LNCaP clone FGC (cell line): ENCODE data around the gene WDR82.
"Not testable (repeated sequence)": the region's sequence is repeated elsewhere in the genome, so short reads cannot be mapped to it uniquely, and the experiment has no call there.

ENCODE experiments used
- DNase-seq: peaks from one replicate; pipeline ENCODE4 v3.0.0-alpha.2; 2011; ENCODE audit warnings: low read depth
- H3K4me3 ChIP-seq: 2 replicates; pipeline ENCODE4 v1.5.1; 2011; ENCODE audit warnings: mild to moderate bottlenecking, low read depth, low read length, control low read depth
- TF ChIP-seq, protein P1 (sequence below): IDR thresholded peaks from 2 replicates; pipeline ENCODE4 v1.5.1; 2012; ENCODE audit warnings: mild to moderate bottlenecking; ENCODE audit not compliant: control insufficient read depth, insufficient read depth; ENCODE audit errors: extremely low read depth

The WDR82 gene

DNA sequence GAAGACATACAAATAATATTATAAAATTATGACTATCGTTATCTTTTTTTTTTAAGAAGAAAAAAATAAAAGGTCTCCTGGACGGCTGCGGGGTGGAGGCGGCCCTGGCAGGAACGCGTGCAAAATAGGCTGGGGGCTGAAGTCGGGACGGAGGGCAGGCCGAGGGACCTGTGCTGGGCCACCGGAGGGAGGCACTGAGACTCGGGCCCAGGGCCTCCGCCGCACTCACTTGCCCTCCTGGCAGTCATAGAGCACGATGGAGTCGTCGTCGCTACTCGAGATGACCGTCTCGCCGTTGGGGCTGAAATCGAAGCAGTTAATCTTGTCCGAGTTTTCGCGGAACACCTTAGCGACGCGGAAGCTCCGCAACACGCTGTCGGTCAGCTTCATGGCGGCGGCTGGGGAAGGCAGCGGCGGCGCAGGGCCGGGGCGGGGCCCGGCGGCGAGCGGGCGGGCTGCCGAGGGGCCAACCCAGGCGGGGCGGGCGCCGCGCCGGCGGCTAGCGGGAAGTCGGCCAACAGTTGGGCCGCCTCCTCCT lies 408 bp downstream of the WDR82 start:
- TF ChIP-seq, protein P1, sequence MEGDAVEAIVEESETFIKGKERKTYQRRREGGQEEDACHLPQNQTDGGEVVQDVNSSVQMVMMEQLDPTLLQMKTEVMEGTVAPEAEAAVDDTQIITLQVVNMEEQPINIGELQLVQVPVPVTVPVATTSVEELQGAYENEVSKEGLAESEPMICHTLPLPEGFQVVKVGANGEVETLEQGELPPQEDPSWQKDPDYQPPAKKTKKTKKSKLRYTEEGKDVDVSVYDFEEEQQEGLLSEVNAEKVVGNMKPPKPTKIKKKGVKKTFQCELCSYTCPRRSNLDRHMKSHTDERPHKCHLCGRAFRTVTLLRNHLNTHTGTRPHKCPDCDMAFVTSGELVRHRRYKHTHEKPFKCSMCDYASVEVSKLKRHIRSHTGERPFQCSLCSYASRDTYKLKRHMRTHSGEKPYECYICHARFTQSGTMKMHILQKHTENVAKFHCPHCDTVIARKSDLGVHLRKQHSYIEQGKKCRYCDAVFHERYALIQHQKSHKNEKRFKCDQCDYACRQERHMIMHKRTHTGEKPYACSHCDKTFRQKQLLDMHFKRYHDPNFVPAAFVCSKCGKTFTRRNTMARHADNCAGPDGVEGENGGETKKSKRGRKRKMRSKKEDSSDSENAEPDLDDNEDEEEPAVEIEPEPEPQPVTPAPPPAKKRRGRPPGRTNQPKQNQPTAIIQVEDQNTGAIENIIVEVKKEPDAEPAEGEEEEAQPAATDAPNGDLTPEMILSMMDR: peak; percentile 18; the same call in 1 of the 2 replicates
- peak overlapping the region; percentile 88 for H3K4me3 ChIP-seq
- no peak for DNase-seq

DNA sequence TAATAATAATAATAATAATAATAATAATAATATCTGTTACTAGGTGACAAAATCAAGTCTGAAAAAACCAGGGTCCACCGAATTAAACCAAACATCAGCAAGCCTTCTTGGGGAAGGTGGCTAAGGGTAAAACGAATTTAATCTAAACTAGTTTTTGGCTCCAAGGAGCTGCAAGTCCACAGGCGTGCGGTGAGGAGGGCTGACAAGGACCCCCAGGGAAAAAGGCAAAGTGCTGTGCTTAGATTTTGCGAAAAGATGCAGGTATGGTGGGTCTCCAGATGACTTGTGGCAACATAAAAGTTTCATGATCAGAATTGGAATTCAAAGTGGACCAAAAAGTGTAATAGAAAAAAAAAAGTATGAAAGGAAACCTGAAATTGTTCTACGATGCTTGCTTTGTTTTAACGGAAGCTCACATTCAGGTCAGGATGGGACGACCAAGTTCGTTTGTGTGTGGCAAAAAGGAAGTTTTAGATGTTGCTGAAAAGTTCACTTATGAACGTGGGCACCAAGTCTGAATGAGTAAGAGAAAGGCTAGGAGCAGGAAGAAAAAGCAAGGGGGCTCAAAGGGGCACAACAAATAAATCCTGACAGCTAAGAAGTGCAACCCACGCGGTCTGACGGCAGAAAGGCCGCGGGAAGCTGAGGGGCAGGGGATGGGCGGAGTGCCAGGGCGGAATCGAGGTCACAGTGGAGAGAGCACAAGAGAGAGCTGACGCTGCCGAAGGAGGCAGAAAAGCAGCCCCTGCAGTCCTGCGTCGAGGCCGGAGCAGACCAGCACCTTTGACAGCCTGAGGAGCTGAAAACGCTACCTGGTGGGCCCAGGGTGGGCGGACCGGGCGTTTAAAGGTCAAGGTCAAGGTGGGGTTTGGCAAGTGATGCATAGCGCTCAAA lies 1.1 kb downstream of the WDR82 start:
- TF ChIP-seq, protein P1: no peak
- DNase-seq: no peak
- peak overlapping the region; percentile 88 for H3K4me3 ChIP-seq

DNA sequence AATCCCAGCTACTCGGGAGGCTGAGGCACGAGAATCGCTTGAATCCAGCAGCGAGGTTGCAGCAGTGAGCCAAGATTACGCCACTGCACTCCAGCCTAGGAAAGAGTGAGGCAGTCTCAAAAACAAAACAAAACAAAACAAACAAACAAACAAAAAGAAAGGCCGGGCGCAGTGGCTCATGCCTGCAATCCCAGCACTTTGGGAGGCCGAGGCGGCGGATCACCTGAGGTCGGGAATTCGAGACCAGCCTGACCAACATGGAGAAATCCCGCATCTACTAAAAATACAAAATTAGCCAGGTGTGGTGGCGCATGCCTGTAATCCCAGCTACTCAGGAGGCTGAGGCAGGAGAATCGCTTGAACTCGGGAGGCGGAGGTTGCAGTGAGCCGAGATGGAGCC lies 3.7 kb downstream of the WDR82 start:
- not testable (repeated sequence) for H3K4me3 ChIP-seq, DNase-seq

DNA sequence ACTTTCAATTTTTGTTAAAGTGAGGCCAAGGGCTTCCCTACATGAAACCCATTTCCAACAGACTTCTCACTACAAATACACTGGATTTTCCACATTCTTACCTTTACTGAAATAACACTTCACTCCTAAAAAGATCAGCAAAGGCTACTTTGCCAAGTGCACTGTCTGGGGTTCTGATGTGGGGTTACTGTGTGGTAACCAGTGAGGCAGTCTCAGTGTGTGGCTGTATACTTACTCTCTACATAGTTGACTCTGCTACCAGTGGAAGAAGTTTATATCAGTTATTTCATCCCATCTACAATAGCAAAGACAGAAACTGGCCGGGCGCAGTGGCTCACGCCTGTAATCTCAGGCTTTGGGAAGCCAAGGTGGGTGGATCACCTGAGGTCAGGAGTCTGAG lies 5.6 kb downstream of the WDR82 start:
- TF ChIP-seq, protein P1: no peak
- DNase-seq: no peak
- H3K4me3 ChIP-seq: no peak overlapping the region

DNA sequence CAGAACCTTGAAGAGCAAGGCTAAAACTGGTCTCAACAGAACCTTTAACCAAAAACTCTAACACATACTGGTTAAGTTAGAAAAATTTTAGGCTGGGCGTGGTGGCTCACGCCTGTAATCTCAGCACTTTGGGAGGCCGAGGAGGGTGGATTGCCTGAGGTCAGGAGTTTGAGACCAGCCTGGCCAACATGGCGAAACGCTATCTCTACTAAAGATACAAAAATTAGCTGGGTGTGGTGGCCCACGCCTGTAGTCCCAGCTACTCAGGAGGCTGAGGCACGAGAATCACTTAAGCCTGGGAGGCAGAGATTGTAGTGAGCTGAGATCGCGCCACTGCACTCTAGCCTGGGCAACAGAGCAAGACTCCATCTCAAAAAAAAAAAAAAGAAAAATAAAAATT lies 6.3 kb downstream of the WDR82 start:
- H3K4me3 ChIP-seq, DNase-seq: not testable (repeated sequence)

DNA sequence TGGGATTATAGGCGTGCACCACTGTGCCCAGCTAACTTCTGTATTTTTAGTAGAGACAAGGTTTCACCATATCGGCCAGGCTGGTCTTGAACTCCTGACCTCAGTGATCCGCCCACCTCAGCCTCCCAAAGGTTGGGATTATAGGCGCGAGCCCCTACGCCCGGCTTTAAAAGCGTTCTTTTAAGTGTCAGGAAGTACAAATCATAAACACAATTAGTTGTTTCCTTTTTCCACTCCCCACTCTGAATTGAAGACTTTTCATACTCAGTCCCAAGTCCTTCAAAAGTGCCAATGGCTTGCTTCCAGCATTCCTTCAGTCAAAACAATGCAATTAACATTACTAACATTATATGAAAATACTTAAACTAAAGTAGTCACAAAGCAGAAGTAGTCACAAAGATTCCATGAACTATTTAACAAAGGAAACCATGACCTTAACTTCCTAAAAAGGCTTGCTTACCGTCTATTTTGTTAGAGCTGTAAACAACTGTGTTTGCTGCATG lies 8.1 kb downstream of the WDR82 start:
- TF ChIP-seq, protein P1: no peak
- no peak overlapping the region for H3K4me3 ChIP-seq
- no peak for DNase-seq

DNA sequence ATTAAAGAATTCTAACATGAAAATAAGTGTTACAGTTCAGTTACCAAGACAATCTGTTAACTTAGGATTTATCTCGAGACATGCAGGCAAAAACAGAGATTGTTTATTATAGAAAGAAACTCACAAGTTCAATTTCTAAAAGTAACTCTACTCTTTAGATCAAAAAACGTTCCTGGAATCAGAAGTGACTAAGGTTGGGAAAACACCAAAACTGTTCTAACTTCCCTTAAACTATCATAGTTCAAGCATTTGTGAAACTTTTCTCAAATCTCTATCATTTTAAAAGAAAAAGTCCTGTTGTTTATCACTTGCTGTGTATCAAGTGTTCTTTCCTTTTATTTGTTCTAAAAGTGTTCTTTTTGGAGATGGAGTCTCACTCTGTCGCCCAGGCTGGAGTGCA lies 8.7 kb downstream of the WDR82 start:
- TF ChIP-seq, protein P1: no peak
- no peak for DNase-seq
- H3K4me3 ChIP-seq: no peak overlapping the region

DNA sequence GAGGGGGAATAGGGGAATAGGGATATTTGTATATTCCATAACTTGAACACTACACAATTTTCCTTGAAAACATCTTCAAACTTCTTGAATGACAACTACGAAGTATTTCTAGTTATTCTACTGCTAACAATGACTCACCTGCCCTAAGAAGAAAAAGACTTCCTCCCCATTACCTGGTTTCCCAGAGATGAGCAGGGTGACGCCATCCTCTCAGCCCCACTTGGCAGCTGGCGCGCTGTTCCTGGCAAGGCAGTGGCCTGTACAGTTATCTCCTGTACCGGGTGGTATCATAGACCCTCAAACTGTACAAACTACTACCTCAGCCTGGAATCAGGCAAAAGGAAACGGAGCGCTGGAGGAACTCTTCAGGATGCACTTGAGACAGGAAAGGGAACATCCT lies 10.4 kb downstream of the WDR82 start:
- no peak for DNase-seq
- TF ChIP-seq, protein P1: no peak
- no peak overlapping the region for H3K4me3 ChIP-seq
